NCI-H446 (cell line): Measurements from ENCODE around the gene IWS1.
"Not testable (repeated sequence)": the region's sequence is repeated elsewhere in the genome, so short reads cannot be mapped to it uniquely, and the experiment has no call there.

Experiments
- DNase-seq, 2 experiments: peaks; one replicate each; lab custom pipeline; 2025; lab: John Stamatoyannopoulos, UW

IWS1 gene

GRCh38 chr2:127528487-127528886 lies 2.2 kb upstream of the IWS1 start:
- peak in 1 of 2 experiments; percentile 11 for DNase-seq

- no peak for DNase-seq
Observed at GRCh38 chr2:127527001-127527804, 914 bp upstream of the IWS1 start.

- DNase-seq = no peak
Observed at GRCh38 chr2:127525691-127526131, 578 bp downstream of the IWS1 start.

GRCh38 chr2:127524198-127524834 lies 2.0 kb downstream of the IWS1 start:
- DNase-seq = not testable (repeated sequence)

GRCh38 chr2:127523269-127523939 lies 2.9 kb downstream of the IWS1 start:
- DNase-seq = no peak

GRCh38 chr2:127520424-127520823 lies 5.9 kb downstream of the IWS1 start:
- no peak for DNase-seq

- DNase-seq = no peak
Observed at GRCh38 chr2:127517465-127517864, 8.8 kb downstream of the IWS1 start.

GRCh38 chr2:127516041-127516762 lies 10.1 kb downstream of the IWS1 start:
- no peak for DNase-seq

- no peak for DNase-seq
Observed at GRCh38 chr2:127515383-127515915, 10.8 kb downstream of the IWS1 start.

- DNase-seq = no peak
Observed at GRCh38 chr2:127514485-127514884, 11.8 kb downstream of the IWS1 start.

GRCh38 chr2:127514076-127514475 lies 12.2 kb downstream of the IWS1 start:
- DNase-seq = no peak

GRCh38 chr2:127512362-127512761 lies 13.9 kb downstream of the IWS1 start:
- no peak for DNase-seq

- DNase-seq = no peak
Observed at GRCh38 chr2:127511917-127512316, 14.4 kb downstream of the IWS1 start.

- no peak for DNase-seq
Observed at GRCh38 chr2:127511090-127511695, 15.1 kb downstream of the IWS1 start.

GRCh38 chr2:127510073-127510472 lies 16.2 kb downstream of the IWS1 start:
- DNase-seq = no peak

- peak; percentile 83 to 93 for DNase-seq
Observed at GRCh38 chr2:127508631-127509034, 17.7 kb downstream of the IWS1 start.

GRCh38 chr2:127508023-127508630 lies 18.2 kb downstream of the IWS1 start:
- peak in 1 of 2 experiments; percentile 23 for DNase-seq

- no peak for DNase-seq
Observed at GRCh38 chr2:127506510-127506909, 19.8 kb downstream of the IWS1 start.

- no peak for DNase-seq
Observed at GRCh38 chr2:127504552-127505430, 21.5 kb downstream of the IWS1 start.

GRCh38 chr2:127503491-127503890 lies 22.8 kb downstream of the IWS1 start:
- DNase-seq = no peak
